CD8-positive, alpha-beta memory T cell (primary cell): ENCODE data around the gene BCAR3. TPM values are rescaled to one million over a fixed set of nuclear protein-coding genes. Genes with fewer than 3 reads are reported as not detected.

Source experiments
- CTCF ChIA-PET: fragments of 350-600 bp; sonication (Branson Sonifier 250); formaldehyde crosslinking; loops from one replicate; lab custom pipeline; 2021; ENCODE audit warnings: antibody characterized with exemption; lab: Charles Lee
- POLR2A ChIA-PET: fragments of 350-600 bp; sonication (Branson Sonifier 250); formaldehyde crosslinking; loops from one replicate; lab custom pipeline; 2021; ENCODE audit warnings: antibody characterized with exemption; lab: Charles Lee
- DNase-seq, 5 donors: peaks; one replicate each; pipeline versions ENCODE4 v3.0.0 to v3.0.0-alpha.2; 2020 to 2022; ENCODE audit warnings: mixed read lengths in 1 of 5
- H3K27ac ChIP-seq: one replicate; pipeline ENCODE4 v1.7.0; 2013; ENCODE audit warnings: low read depth, mild to moderate bottlenecking, low read length, moderate library complexity
- H3K27me3 ChIP-seq: 2 replicates; pipeline ENCODE4 v1.7.0; 2013; ENCODE audit warnings: low read length, mild to moderate bottlenecking; ENCODE audit not compliant: insufficient read depth, poor library complexity, severe bottlenecking
- H3K36me3 ChIP-seq: 2 replicates; pipeline ENCODE4 v1.7.0; 2013; ENCODE audit warnings: mild to moderate bottlenecking, low read length, moderate library complexity; ENCODE audit not compliant: insufficient read depth
- H3K4me1 ChIP-seq: 2 replicates; pipeline ENCODE4 v1.7.0; 2013; ENCODE audit warnings: mild to moderate bottlenecking, low read length, moderate library complexity; ENCODE audit not compliant: insufficient read depth
- H3K4me3 ChIP-seq: 2 replicates; pipeline ENCODE4 v1.7.0; 2013; ENCODE audit warnings: mild to moderate bottlenecking, low read length
- H3K9me3 ChIP-seq: 2 replicates; pipeline ENCODE4 v1.7.0; 2013; ENCODE audit warnings: mild to moderate bottlenecking, low read length
- H3K27ac Mint-ChIP-seq, 8 donors: one replicate each; pipeline ENCODE4 v1.8.0; 2020 to 2021; ENCODE audit warnings: mixed read lengths in 8 of 8, mild to moderate bottlenecking in 6 of 8, inconsistent platforms in 3 of 8, moderate library complexity in 3 of 8
- H3K27me3 Mint-ChIP-seq, 2 donors: one replicate each; pipeline ENCODE4 v1.8.0; 2020 to 2021; ENCODE audit warnings: mixed read lengths in 2 of 2, mild to moderate bottlenecking in 1 of 2, moderate library complexity in 1 of 2
- H3K36me3 Mint-ChIP-seq, 3 donors: one replicate each; pipeline ENCODE4 v1.8.0; 2020 to 2021; ENCODE audit warnings: mixed read lengths in 3 of 3, inconsistent platforms in 1 of 3, mild to moderate bottlenecking in 1 of 3
- H3K4me1 Mint-ChIP-seq, 3 donors: one replicate each; pipeline ENCODE4 v1.8.0; 2020 to 2021; ENCODE audit warnings: mixed read lengths in 3 of 3, inconsistent platforms in 1 of 3, mild to moderate bottlenecking in 1 of 3
- H3K4me3 Mint-ChIP-seq, 7 donors: one replicate each; pipeline ENCODE4 v1.8.0; 2020 to 2021; ENCODE audit warnings: mixed read lengths in 7 of 7, mild to moderate bottlenecking in 6 of 7, moderate library complexity in 4 of 7, inconsistent platforms in 2 of 7
- H3K9me3 Mint-ChIP-seq, 5 donors: one replicate each; pipeline ENCODE4 v1.8.0; 2020 to 2022; ENCODE audit warnings: mixed read lengths in 5 of 5, mild to moderate bottlenecking in 3 of 5, moderate library complexity in 2 of 5, inconsistent platforms in 1 of 5
- polyA plus RNA-seq: library from polyadenylated mRNA; unstranded; fragments of 300-500 nt; fragmentation: Illumina TruSeq; gene quantifications from one replicate; pipeline ENCODE4 v1.2.3, GENCODE V29; 2021
- total RNA-seq, 2 experiments: library from RNA; stranded (reverse); gene quantifications; one replicate each; pipeline ENCODE4 v1.2.3, GENCODE V29; 2021

BCAR3 gene
- total and polyA plus RNA-seq, 3 experiments from 2014 or later: 0.32 to 0.77 (median 0.62) TPM

DNA sequence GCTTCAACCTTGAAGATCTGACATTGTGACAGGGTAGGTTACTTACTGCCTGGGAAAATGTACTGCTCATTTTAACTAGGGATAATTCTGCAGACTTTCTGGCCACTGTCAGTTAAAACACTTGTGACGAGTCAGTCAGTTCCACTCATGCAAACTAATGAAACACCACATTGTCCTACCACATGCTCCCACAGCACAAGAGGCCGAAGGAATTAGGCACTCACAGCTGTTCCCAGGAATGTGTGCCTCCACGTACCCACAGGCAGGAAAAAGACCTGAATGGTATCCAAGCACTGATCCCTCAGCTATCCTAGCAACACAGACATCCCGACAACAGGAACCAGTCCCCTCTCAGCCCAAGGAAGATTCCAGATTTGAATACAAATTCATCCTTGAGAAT, 12.3 kb downstream of the BCAR3 start:
- Histone ChIP-seq H3K36me3 (no peaks in the 10 kb centered on the region), H3K27me3 (no peaks in the 10 kb centered on the region), H3K4me3 (no peak overlapping the region), H3K9me3 (no peaks in the 10 kb centered on the region), H3K27ac (no peak overlapping the region), H3K4me1 (no peaks in the 10 kb centered on the region)
- DNase-seq: no peak
- POLR2A ChIA-PET: no interaction called here
- Mint-ChIP-seq H3K9me3 (no peaks in the 10 kb centered on the region), H3K27me3 (peaks cover 0 to 5% of the 10 kb centered on the region in 2 donors), H3K4me3 (no peak overlapping the region), H3K4me1 (no peaks in the 10 kb centered on the region), H3K27ac (no peak overlapping the region), H3K36me3 (no peaks in the 10 kb centered on the region)
- CTCF ChIA-PET: no interaction called here

- no peak overlapping the region for H3K4me3 Mint-ChIP-seq
- ChIA-PET POLR2A (no interaction called here), CTCF (no interaction called here)
- H3K36me3 ChIP-seq: no peaks in the 10 kb centered on the region
- no peaks in the 10 kb centered on the region for H3K9me3 Mint-ChIP-seq
- H3K27me3 Mint-ChIP-seq: peaks cover 0 to 5% of the 10 kb centered on the region in 2 donors
- H3K36me3 Mint-ChIP-seq: no peaks in the 10 kb centered on the region
- H3K4me1 ChIP-seq: no peaks in the 10 kb centered on the region
- no peaks in the 10 kb centered on the region for H3K9me3 ChIP-seq
- no peak overlapping the region for H3K27ac ChIP-seq
- no peaks in the 10 kb centered on the region for H3K4me1 Mint-ChIP-seq
- DNase-seq: no peak
- no peak overlapping the region for H3K4me3 ChIP-seq
- no peak overlapping the region for H3K27ac Mint-ChIP-seq
- H3K27me3 ChIP-seq: no peaks in the 10 kb centered on the region
Observed at GRCh38 chr1:93668951-93669350, 12.7 kb downstream of the BCAR3 start.

DNA sequence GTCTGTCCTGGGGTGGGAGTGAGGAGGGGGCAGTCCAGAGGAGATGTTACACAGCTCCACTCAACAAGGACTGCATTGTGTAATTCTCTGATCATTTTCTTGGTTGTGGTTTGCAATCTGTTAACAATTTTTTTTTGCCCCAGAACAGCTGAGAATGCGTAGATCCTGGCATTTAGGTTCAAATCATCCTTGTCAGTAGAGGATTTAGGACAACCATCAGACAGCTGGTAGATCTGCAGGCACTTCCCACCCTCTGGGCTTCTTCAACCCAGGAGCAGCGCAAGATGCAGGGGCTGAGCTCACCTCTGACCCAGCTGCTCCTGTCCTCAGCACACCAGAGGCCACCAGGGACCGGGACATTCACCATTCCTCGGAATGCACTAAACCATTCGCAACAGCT, 13.5 kb downstream of the BCAR3 start:
- CTCF ChIA-PET: no interaction called here
- H3K4me1 ChIP-seq: no peaks in the 10 kb centered on the region
- Mint-ChIP-seq H3K4me3 (no peak overlapping the region), H3K9me3 (no peaks in the 10 kb centered on the region), H3K27me3 (peaks cover 0 to 5% of the 10 kb centered on the region in 2 donors), H3K4me1 (no peaks in the 10 kb centered on the region), H3K36me3 (no peaks in the 10 kb centered on the region), H3K27ac (no peak overlapping the region)
- H3K27me3 ChIP-seq: no peaks in the 10 kb centered on the region
- POLR2A ChIA-PET: interaction anchor here (0.6 kb wide), 1 partner anchor 23 kb away, joined by 3 read pairs; no protein-coding TSS in a partner anchor
- no peak overlapping the region for H3K4me3 ChIP-seq
- DNase-seq: no peak
- H3K27ac ChIP-seq: no peak overlapping the region
- no peaks in the 10 kb centered on the region for H3K9me3 ChIP-seq
- H3K36me3 ChIP-seq: no peaks in the 10 kb centered on the region

GRCh38 chr1:93667642-93668041, 14.0 kb downstream of the BCAR3 start:
- Histone ChIP-seq H3K9me3 (no peaks in the 10 kb centered on the region), H3K4me3 (no peak overlapping the region), H3K36me3 (no peaks in the 10 kb centered on the region), H3K27me3 (no peaks in the 10 kb centered on the region), H3K27ac (no peak overlapping the region), H3K4me1 (no peaks in the 10 kb centered on the region)
- DNase-seq: no peak
- CTCF ChIA-PET: no interaction called here
- no peak overlapping the region for H3K27ac Mint-ChIP-seq
- H3K4me3 Mint-ChIP-seq: no peak overlapping the region
- no peaks in the 10 kb centered on the region for H3K36me3 Mint-ChIP-seq
- POLR2A ChIA-PET: interaction anchor here (0.6 kb wide), 1 partner anchor 22 kb away, joined by 3 read pairs; no protein-coding TSS in a partner anchor
- H3K9me3 Mint-ChIP-seq: no peaks in the 10 kb centered on the region
- no peaks in the 10 kb centered on the region for H3K4me1 Mint-ChIP-seq
- peaks cover 0 to 5% of the 10 kb centered on the region in 2 donors for H3K27me3 Mint-ChIP-seq

- no peaks in the 10 kb centered on the region for H3K4me1 ChIP-seq
- H3K27me3 ChIP-seq: no peaks in the 10 kb centered on the region
- no peaks in the 10 kb centered on the region for H3K36me3 ChIP-seq
- H3K9me3 Mint-ChIP-seq: no peaks in the 10 kb centered on the region
- peaks cover 0 to 5% of the 10 kb centered on the region in 2 donors for H3K27me3 Mint-ChIP-seq
- DNase-seq: no peak
- no peak overlapping the region for H3K4me3 ChIP-seq
- no peak overlapping the region for H3K4me3 Mint-ChIP-seq
- H3K27ac Mint-ChIP-seq: no peak overlapping the region
- POLR2A ChIA-PET: no interaction called here
- no peak overlapping the region for H3K27ac ChIP-seq
- no peaks in the 10 kb centered on the region for H3K9me3 ChIP-seq
- no peaks in the 10 kb centered on the region for H3K36me3 Mint-ChIP-seq
- CTCF ChIA-PET: no interaction called here
- no peaks in the 10 kb centered on the region for H3K4me1 Mint-ChIP-seq
Observed at GRCh38 chr1:93666613-93667384, 14.8 kb downstream of the BCAR3 start.

DNA sequence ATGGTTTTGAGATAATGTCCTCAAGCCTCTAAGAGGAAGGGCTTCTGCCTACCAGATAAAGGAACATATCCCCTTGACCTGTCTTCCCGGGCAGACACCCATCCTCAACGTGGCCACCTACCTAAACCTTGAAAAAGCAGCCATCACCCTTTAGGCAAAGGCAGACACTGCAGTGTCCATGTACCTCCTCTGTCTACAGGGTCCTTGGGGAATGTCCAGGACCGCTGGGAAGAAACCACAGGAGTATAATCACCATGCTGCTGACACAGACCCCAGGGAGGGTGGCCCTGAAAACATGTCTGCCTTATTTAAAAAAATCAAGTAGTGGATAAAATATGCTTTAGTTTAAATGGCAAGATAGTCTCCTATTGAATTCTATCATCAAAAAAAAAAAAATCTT, 16.6 kb downstream of the BCAR3 start:
- Mint-ChIP-seq H3K4me3 (no peak overlapping the region), H3K36me3 (no peaks in the 10 kb centered on the region), H3K27me3 (peaks cover 0 to 9% of the 10 kb centered on the region in 2 donors), H3K27ac (no peak overlapping the region), H3K9me3 (no peaks in the 10 kb centered on the region), H3K4me1 (no peaks in the 10 kb centered on the region)
- Histone ChIP-seq H3K9me3 (no peaks in the 10 kb centered on the region), H3K27ac (no peak overlapping the region), H3K36me3 (no peaks in the 10 kb centered on the region), H3K4me3 (no peak overlapping the region), H3K27me3 (no peaks in the 10 kb centered on the region), H3K4me1 (no peaks in the 10 kb centered on the region)
- ChIA-PET POLR2A (no interaction called here), CTCF (no interaction called here)
- no peak for DNase-seq

DNA sequence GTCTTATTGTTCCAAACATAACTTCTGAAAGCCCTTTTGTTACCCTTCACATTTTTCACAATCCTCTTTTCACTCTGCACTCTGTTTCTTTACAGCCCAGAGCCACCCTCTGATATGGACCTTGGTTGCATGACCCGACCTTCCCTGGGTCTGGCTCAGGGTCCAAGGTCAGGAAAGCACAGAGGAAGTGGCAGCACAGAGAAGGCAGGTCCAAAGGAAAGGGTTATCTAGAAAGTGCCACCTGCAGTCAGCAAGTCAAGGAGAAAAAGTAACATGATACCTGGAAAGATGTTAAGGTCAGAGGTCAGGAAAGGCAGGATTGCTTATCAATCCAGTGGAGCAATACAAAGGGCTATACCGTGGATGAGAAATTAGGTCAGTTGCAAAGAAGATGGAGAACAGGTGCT, 18.4 kb downstream of the BCAR3 start:
- no peak overlapping the region for H3K27ac ChIP-seq
- ChIA-PET CTCF (no interaction called here), POLR2A (no interaction called here)
- no peaks in the 10 kb centered on the region for H3K9me3 ChIP-seq
- H3K36me3 ChIP-seq: no peaks in the 10 kb centered on the region
- Mint-ChIP-seq H3K36me3 (no peaks in the 10 kb centered on the region), H3K4me1 (no peaks in the 10 kb centered on the region), H3K27ac (peak overlapping the region in 1 of 8 donors; percentile 35), H3K27me3 (peaks cover 0 to 8% of the 10 kb centered on the region in 2 donors), H3K9me3 (no peaks in the 10 kb centered on the region), H3K4me3 (no peak overlapping the region)
- no peak overlapping the region for H3K4me3 ChIP-seq
- no peak for DNase-seq
- H3K4me1 ChIP-seq: no peaks in the 10 kb centered on the region
- H3K27me3 ChIP-seq: no peaks in the 10 kb centered on the region

- Histone ChIP-seq H3K36me3 (no peaks in the 10 kb centered on the region), H3K27ac (no peak overlapping the region), H3K27me3 (no peaks in the 10 kb centered on the region), H3K4me1 (no peaks in the 10 kb centered on the region), H3K4me3 (no peak overlapping the region), H3K9me3 (no peaks in the 10 kb centered on the region)
- H3K4me3 Mint-ChIP-seq: no peak overlapping the region
- H3K27ac Mint-ChIP-seq: peak overlapping the region in 1 of 8 donors; percentile 35
- POLR2A ChIA-PET: no interaction called here
- no peak for DNase-seq
- H3K27me3 Mint-ChIP-seq: peaks cover 0 to 8% of the 10 kb centered on the region in 2 donors
- CTCF ChIA-PET: no interaction called here
- H3K4me1 Mint-ChIP-seq: no peaks in the 10 kb centered on the region
- H3K9me3 Mint-ChIP-seq: no peaks in the 10 kb centered on the region
- no peaks in the 10 kb centered on the region for H3K36me3 Mint-ChIP-seq
Observed at GRCh38 chr1:93662481-93663207, 19.0 kb downstream of the BCAR3 start.
